Measurements from ENCODE around the gene KRTAP2-1. TPM values are rescaled to one million over a fixed set of nuclear protein-coding genes. Genes with fewer than 3 reads are reported as not detected.
"Not testable (repeated sequence)": the region's sequence is repeated elsewhere in the genome, so short reads cannot be mapped to it uniquely, and the experiment has no call there.

The KRTAP2-1 gene
- total RNA-seq, 2 donors from 2014 or later: not detected

DNA sequence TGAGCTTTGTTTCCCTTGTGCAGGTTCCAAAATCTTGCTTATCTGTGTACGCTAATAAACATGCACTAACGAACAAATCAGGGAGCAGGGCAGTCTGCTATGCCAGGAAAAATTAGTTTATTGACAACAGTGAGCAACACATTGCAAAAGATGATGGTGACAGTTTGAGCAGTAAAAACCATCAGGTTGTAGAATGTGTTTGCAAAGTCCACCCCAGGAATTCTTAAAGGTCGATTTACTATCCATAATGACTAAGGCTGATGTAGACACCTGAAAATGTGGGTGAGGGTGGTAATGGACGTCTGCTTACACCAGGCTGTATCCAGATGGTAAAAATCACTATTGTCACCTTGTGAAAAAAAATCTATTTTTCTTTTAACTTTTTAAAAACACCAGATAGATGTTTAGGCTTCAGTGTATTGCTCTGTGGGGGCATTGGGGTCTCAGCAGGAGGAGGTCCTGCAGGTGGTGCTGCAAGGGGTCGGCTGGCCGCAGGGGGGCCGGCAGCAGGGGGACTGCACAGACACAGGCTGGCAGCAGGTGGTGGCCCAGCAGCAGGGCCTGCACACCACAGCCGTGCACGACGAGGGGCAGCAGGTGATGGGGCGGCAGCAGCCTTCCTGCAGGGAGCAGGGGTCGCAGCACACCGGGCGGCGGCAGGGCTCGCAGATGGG is 18.0 kb upstream of the KRTAP2-1 start:
- not testable (repeated sequence) for H3K9me3 Mint-ChIP-seq

DNA sequence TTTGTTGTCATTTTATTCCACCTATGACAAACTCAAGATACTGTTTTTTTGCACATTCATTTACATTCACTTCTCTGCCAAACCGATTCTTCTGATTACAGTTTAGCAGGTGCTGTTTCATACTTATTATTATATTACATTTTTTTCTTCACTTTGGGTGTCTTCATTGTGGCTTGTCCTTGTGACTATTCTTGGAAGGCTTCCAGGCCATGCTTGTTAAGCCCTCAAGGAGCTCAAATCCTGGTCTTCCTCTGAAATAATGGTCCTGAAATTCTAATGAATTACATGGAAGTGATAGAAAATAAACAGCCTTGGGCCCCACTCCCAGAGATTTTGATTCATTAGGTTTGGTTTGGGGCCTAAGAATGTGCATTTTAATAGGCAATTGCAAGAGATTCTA is 17.2 kb upstream of the KRTAP2-1 start:
- H3K27me3 Mint-ChIP-seq (ENCODE audit: low read depth): peaks cover 21% of the 10 kb centered on the region
- H3K9me3 Mint-ChIP-seq: no peaks in the 10 kb centered on the region
- H3K36me3 Mint-ChIP-seq (ENCODE audit: insufficient read depth in 2 of 2): no peaks in the 10 kb centered on the region
- no peak overlapping the region for H3K4me3 Mint-ChIP-seq
- no peak for ATAC-seq (replicated peaks in 1 of 2)
- H3K27ac Mint-ChIP-seq: no peak overlapping the region
- H3K4me1 Mint-ChIP-seq (ENCODE audit: low read depth): no peaks in the 10 kb centered on the region
- DNase-seq: no peak

More for the DNA sequence above, 18.0 kb upstream of the KRTAP2-1 start:
- H3K36me3 Mint-ChIP-seq (ENCODE audit: insufficient read depth in 2 of 2); H3K27ac Mint-ChIP-seq; H3K4me1 Mint-ChIP-seq (ENCODE audit: low read depth); H3K4me3 Mint-ChIP-seq; DNase-seq; ATAC-seq (replicated peaks in 1 of 2): not testable (repeated sequence)
- peaks cover 15% of the 10 kb centered on the region for H3K27me3 Mint-ChIP-seq (ENCODE audit: low read depth)

DNA sequence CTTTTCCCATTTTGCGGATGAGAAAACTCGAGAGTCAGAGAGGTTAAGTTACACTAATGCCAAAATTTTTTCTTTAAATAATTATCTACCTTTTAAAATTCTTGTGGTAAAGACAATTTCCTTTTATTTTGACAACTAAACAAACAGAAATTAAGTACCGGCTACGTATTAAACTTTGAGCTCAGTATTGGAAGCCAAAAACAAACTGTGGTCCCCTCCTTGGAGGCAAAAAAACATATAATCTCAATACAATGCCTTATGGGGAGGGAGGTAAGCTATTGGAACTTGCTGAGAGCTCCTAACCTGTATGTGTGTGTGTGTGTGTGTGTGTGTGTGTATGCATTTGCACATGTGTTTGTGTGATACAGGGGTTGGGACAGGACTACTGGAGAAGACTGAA is 16.3 kb upstream of the KRTAP2-1 start:
- no peaks in the 10 kb centered on the region for H3K9me3 Mint-ChIP-seq
- H3K27ac Mint-ChIP-seq: no peak overlapping the region
- H3K36me3 Mint-ChIP-seq (ENCODE audit: insufficient read depth in 2 of 2): no peaks in the 10 kb centered on the region
- H3K4me1 Mint-ChIP-seq (ENCODE audit: low read depth): no peaks in the 10 kb centered on the region
- H3K4me3 Mint-ChIP-seq: no peak overlapping the region
- no peak for DNase-seq
- peaks cover 30% of the 10 kb centered on the region for H3K27me3 Mint-ChIP-seq (ENCODE audit: low read depth)
- no peak for ATAC-seq (replicated peaks in 1 of 2)

DNA sequence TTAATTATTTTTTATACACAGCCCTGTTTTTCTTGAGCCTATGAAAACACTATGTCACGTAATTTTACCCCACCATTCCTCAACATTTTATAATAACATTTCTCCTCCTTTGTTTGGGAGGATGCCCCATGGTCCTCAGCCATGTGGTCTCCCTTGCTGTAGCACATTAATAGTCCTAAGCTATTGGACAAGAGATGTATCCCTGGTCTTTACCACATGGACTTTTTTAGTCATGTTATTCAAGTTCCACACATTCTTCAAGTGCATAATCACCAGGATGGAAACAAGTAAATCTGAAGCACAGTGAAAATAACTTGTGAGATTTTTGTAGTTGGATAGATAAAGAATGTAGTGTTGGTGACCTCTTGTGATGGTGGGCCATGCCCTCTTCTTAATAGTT is 14.8 kb upstream of the KRTAP2-1 start:
- ATAC-seq (replicated peaks in 1 of 2) (no peak), DNase-seq (no peak)
- no peaks in the 10 kb centered on the region for H3K4me1 Mint-ChIP-seq (ENCODE audit: low read depth)
- H3K27me3 Mint-ChIP-seq (ENCODE audit: low read depth): peaks cover 41% of the 10 kb centered on the region
- H3K36me3 Mint-ChIP-seq (ENCODE audit: insufficient read depth in 2 of 2): no peaks in the 10 kb centered on the region
- no peak overlapping the region for H3K27ac Mint-ChIP-seq
- H3K4me3 Mint-ChIP-seq: no peak overlapping the region
- no peaks in the 10 kb centered on the region for H3K9me3 Mint-ChIP-seq

DNA sequence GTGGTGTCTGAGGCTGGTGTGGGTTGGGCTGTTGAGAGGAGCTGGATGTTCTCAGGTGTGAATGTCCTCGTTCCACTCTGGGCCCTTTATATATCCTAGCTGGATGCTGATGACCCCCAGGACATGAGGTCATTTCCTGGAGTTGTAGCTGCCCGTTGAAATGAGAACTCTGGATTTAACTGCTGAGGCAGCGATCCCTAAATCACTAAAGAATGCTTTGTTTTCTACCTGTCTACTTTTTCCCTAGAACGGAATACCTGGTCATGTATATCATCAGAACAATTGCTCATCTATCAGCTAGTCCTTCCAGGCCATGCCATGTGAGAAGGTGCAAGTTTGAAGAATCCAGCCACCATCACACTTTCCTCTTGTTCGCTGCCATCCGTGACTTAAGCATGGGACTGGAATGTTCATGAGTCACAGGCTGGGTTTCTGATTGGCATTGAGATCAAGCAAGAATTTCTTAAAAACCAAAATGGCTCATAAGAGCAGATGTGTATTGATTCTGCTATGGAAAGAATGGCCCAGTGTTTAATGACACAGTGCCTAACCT is 13.0 kb upstream of the KRTAP2-1 start, which contains the start of gene KRTAP2-3:
Gene KRTAP2-3 (minus strand): TSS at position 63 of the 553 bp plus-strand sequence. CDS start 64 bp downstream, outside the sequence.
- no peak for ATAC-seq (replicated peaks in 1 of 2)
- no peak within 1 kb of the TSS for H3K4me3 Mint-ChIP-seq
- H3K9me3 Mint-ChIP-seq: no peaks in the 10 kb centered on the region
- no peaks in the 10 kb centered on the region for H3K4me1 Mint-ChIP-seq (ENCODE audit: low read depth)
- no peak within 1 kb of the TSS for H3K27ac Mint-ChIP-seq
- no peaks in the 10 kb centered on the region for H3K36me3 Mint-ChIP-seq (ENCODE audit: insufficient read depth in 2 of 2)
- H3K27me3 Mint-ChIP-seq (ENCODE audit: low read depth): peaks cover 41% of the 10 kb centered on the region
- no peak for DNase-seq

DNA sequence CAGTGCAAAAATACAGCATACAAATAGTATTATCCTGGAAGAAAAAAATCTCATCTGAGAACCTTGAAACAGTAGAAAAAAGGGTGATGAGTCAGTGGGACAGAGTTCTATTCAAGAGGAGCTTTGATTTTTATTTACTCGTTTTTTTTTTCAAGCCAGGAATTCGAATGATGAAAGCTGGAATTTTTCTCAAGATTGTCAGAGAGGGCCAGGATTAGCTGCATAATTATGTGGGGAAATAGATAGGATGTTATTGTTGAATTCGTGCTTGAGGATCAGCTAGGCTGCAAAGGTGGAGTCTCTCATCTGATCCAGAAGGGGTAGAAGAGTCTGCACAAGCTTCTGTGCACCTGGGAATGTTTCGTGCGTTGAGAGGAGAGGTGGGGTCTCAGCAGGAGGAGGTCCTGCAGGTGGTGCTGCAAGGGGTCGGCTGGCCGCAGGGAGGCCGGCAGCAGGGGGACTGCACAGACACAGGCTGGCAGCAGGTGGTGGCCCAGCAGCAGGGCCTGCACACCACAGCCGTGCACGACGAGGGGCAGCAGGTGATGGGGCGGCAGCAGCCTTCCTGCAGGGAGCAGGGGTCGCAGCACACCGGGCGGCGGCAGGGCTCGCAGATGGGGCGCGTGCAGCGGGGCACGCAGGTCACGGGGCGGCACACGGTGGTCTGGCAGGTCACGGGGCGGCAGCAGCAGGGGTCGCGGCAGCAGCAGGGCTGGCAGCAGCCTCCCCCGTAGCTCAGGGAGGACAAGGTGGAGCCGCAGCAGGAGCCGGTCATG is 12.3 kb upstream of the KRTAP2-1 start:
- not testable (repeated sequence) for H3K4me1 Mint-ChIP-seq (ENCODE audit: low read depth); H3K36me3 Mint-ChIP-seq (ENCODE audit: insufficient read depth in 2 of 2); H3K4me3 Mint-ChIP-seq; ATAC-seq (replicated peaks in 1 of 2); DNase-seq; H3K9me3 Mint-ChIP-seq; H3K27ac Mint-ChIP-seq
- H3K27me3 Mint-ChIP-seq (ENCODE audit: low read depth): peaks cover 41% of the 10 kb centered on the region

DNA sequence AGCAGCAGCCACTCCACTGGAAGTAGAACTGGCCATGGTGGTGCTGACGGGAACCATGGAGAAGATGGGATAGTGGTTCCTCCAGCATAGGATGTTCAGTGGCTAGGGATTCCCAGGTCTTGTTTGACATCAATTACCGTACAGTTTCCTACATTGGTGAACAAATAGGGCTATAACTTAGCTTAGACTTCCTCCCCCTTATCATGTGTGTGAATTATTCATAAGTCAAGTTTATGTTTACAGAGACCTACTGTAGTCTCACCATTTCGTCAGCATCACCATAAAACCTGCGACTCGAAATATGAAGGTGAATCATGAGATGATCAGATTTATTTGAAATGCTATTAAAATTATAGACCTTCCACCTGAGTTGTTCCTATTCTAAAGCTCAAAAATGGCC is 11.6 kb upstream of the KRTAP2-1 start:
- no peak overlapping the region for H3K27ac Mint-ChIP-seq
- H3K4me1 Mint-ChIP-seq (ENCODE audit: low read depth): no peaks in the 10 kb centered on the region
- H3K4me3 Mint-ChIP-seq: no peak overlapping the region
- ATAC-seq (replicated peaks in 1 of 2) (no peak), DNase-seq (no peak)
- no peaks in the 10 kb centered on the region for H3K9me3 Mint-ChIP-seq
- no peaks in the 10 kb centered on the region for H3K36me3 Mint-ChIP-seq (ENCODE audit: insufficient read depth in 2 of 2)
- peaks cover 41% of the 10 kb centered on the region for H3K27me3 Mint-ChIP-seq (ENCODE audit: low read depth)

DNA sequence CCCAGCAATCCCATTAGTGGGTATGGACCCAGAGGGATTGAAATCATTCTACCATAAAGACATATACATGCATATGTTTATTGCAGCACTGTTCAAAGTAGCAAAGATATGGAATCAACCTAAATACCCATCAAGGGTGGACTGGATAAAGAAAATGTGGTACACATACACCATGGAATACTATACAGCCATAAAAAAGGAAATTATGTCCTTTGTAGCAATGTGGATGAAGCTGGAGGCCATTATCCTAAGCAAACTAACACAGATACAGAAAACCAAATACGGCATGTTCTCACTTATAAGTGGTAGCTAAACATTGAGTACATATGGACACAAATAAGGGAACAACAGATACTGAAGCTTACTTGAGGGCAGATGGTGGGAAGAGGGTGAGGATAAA is 10.4 kb upstream of the KRTAP2-1 start:
- no peak overlapping the region for H3K4me3 Mint-ChIP-seq
- H3K36me3 Mint-ChIP-seq (ENCODE audit: insufficient read depth in 2 of 2): no peaks in the 10 kb centered on the region
- no peak overlapping the region for H3K27ac Mint-ChIP-seq
- H3K9me3 Mint-ChIP-seq: no peaks in the 10 kb centered on the region
- peaks cover 41% of the 10 kb centered on the region for H3K27me3 Mint-ChIP-seq (ENCODE audit: low read depth)
- no peaks in the 10 kb centered on the region for H3K4me1 Mint-ChIP-seq (ENCODE audit: low read depth)
- DNase-seq: no peak
- ATAC-seq (replicated peaks in 1 of 2): no peak

DNA sequence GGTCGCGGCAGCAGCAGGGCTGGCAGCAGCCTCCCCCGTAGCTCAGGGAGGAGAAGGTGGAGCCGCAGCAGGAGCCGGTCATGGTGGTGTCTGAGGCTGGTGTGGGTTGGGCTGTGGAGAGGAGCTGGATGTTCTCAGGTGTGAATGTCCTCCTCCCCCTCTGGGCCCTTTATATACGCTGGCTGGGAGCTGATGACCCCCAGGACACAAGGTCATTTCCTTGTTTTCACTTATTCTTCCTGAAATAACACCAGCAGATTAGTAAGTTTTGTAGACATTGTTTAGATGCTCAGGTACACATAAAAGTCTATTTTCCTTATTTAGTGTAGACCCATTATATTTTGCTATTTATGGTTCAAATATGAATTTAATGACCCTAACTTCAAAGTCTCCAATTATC is 8.0 kb upstream of the KRTAP2-1 start, which contains the start of gene KRTAP2-2:
Gene KRTAP2-2 (minus strand): TSS at position 101 of the 400 bp plus-strand sequence. CDS start 19 bp downstream, at position 82.
- H3K4me1 Mint-ChIP-seq (ENCODE audit: low read depth): not testable (repeated sequence)

DNA sequence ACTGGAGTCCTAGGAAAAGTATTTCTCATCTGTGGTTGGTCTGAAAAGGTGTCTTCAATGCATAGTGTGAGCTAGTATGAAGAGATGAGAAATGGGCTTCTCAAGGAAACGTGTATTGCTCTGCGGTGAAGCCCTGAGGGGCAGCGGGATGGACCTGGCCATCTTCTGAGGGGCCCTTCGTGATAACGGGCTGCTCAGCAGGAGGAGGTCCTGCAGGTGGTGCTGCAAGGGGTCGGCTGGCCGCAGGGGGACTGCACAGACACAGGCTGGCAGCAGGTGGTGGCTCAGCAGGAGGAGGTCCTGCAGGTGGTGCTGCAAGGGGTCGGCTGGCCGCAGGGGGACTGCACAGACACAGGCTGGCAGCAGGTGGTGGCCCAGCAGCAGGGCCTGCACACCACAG is 7.4 kb upstream of the KRTAP2-1 start:
- H3K4me3 Mint-ChIP-seq; H3K27ac Mint-ChIP-seq; ATAC-seq (replicated peaks in 1 of 2); H3K4me1 Mint-ChIP-seq (ENCODE audit: low read depth); H3K36me3 Mint-ChIP-seq (ENCODE audit: insufficient read depth in 2 of 2); DNase-seq; H3K9me3 Mint-ChIP-seq: not testable (repeated sequence)
- H3K27me3 Mint-ChIP-seq (ENCODE audit: low read depth): peaks cover 22% of the 10 kb centered on the region

More for the DNA sequence above, 8.0 kb upstream of the KRTAP2-1 start, which contains the start of gene KRTAP2-2:
- H3K27me3 Mint-ChIP-seq (ENCODE audit: low read depth): peaks cover 25% of the 10 kb centered on the region
- not testable (repeated sequence) for DNase-seq; H3K36me3 Mint-ChIP-seq (ENCODE audit: insufficient read depth in 2 of 2); H3K9me3 Mint-ChIP-seq; H3K27ac Mint-ChIP-seq; H3K4me3 Mint-ChIP-seq; ATAC-seq (replicated peaks in 1 of 2)

DNA sequence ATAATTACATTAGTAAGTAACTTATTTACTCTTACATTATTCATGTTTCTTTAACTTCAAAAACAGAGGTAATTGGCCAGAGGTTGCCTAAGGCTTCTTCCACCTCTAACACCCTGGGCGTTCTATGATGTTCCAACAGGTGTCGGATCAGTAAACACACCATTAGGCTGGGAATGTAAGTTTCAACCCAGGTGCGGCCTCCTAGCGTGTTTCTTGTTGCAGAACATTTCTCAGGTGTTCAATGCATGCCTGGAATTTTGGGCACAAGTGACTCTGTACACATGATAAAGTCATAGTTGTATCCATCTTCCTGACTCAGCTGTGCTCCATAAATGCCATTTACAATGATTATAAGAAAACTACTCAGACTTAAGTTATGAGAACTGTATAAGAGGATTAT is 6.9 kb upstream of the KRTAP2-1 start:
- Mint-ChIP-seq H3K4me1 (ENCODE audit: low read depth) (no peaks in the 10 kb centered on the region), H3K27me3 (ENCODE audit: low read depth) (peaks cover 19% of the 10 kb centered on the region), H3K36me3 (ENCODE audit: insufficient read depth in 2 of 2) (no peaks in the 10 kb centered on the region)

DNA sequence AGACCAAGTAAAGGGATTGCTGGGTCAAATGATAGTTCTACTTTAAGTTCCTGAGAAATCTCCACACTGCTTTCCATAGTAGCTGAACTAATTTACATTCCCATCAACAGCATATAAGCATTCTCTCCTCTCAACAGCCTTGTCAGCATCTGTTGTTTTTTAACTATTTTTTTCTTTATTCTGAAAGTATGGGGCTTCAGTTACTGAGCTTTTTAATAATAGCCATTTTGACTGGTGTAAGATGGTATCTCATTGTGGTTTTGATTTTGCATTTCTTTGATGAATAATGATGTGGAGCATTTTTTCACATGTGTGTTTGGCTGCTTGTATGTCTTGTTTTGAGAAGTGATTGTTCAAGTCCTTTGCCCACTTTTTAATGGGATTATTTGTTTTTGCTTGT is 5.5 kb upstream of the KRTAP2-1 start:
- Mint-ChIP-seq H3K27ac (no peak overlapping the region), H3K9me3 (no peaks in the 10 kb centered on the region), H3K4me3 (no peak overlapping the region), H3K36me3 (ENCODE audit: insufficient read depth in 2 of 2) (no peaks in the 10 kb centered on the region), H3K4me1 (ENCODE audit: low read depth) (no peaks in the 10 kb centered on the region), H3K27me3 (ENCODE audit: low read depth) (peaks cover 16% of the 10 kb centered on the region)
- ATAC-seq (replicated peaks in 1 of 2) (no peak), DNase-seq (no peak)

More for the DNA sequence above, 6.9 kb upstream of the KRTAP2-1 start:
- ATAC-seq (replicated peaks in 1 of 2): no peak
- no peak for DNase-seq
- Mint-ChIP-seq H3K4me3 (no peak overlapping the region), H3K27ac (no peak overlapping the region), H3K9me3 (no peaks in the 10 kb centered on the region)

DNA sequence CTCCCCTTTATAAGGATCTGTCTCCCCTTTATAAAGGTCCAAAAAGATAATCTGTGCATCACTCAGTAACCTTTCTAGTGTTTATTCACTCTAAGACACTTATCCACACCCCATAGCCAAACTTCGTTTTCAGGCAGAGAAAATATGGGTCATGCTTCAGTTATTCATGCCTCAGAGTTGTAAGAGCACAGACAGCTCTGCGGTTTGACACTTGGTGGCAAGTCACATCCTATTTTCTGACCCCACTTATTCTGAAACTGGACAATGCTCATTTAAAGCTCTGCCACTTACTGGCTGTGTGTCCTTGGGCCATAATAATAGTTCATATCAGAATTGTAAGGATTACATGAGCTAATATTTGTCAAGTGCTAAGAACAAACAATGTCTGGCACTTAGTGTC is 2.0 kb upstream of the KRTAP2-1 start:
- peaks cover 31% of the 10 kb centered on the region for H3K27me3 Mint-ChIP-seq (ENCODE audit: low read depth)
- H3K4me3 Mint-ChIP-seq: no peak overlapping the region
- H3K9me3 Mint-ChIP-seq: no peaks in the 10 kb centered on the region
- no peak for ATAC-seq (replicated peaks in 1 of 2)
- no peak for DNase-seq
- H3K27ac Mint-ChIP-seq: no peak overlapping the region
- H3K4me1 Mint-ChIP-seq (ENCODE audit: low read depth): no peaks in the 10 kb centered on the region
- H3K36me3 Mint-ChIP-seq (ENCODE audit: insufficient read depth in 2 of 2): no peaks in the 10 kb centered on the region
